GM18873 (cell line): ENCODE measurements around the gene OR2T35.

Experiments
- ATAC-seq: cut with Tn5 transposase; IDR thresholded peaks from one replicate; pipeline ENCODE4 v1.9.1; 2021; ENCODE audit warnings: mild to moderate bottlenecking, moderate library complexity, moderate number of reproducible peaks; ENCODE audit not compliant: unreplicated experiment, low FRiP score

The OR2T35 gene

DNA sequence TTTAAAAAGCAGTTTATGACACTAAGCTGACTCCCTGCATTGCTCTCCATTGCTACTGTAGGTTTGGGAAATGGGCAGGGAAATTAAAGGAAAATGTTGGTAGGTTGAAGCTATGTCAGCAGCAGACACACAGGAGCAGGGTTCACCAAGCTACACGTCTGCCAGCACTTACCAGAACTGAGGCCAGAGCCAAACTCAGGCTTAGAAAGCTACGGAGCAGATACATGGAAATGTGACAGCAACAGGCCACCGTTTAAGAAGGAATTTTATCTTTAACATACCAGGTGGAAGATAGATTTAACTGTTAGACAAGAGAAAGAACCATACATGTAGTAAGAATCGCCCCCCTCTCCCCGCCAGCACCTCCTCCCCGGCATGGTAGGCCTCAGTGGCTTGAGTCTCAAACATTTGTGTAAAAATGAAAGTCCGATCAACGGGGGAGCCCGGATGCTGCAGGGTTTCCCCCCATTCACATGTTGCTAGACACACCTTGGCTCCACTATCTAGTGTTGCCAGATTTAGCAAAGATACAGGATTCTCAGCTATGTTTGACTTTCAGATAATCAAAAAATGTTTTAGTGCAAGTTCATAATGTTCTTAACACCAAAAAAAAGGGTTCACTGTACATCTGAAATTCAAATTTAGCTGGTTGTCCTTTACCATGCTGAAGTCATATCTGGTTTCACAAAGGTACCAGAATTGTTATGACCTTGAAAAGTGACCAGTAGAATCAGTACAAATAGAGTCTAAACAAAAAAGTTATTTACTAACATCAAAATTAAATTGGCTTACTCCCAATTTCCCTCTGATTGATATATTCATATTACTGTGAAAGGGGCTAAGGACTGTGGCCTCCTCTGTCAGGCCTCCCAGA is 16.9 kb downstream of the OR2T35 start:
- ATAC-seq = peak; percentile 72

DNA sequence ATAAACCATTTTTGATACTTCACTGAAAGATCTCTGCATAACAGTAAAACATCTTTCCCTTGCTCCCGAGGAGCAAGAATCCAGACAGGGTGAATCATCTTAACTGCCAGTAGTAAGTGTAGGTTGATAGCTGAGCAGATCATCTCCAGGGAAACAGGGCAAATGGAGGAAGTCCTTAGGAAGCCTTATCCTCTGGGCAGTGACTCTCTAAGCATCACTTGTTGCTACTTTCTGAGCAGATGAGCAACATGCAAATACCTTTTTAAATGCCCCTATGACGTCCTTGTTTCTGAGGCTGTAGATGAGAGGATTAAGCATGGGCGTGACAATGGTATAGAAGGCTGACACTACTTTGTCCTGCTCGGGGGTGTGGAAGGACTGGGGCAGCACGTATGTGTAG is 19.1 kb downstream of the OR2T35 start:
- no peak for ATAC-seq

DNA sequence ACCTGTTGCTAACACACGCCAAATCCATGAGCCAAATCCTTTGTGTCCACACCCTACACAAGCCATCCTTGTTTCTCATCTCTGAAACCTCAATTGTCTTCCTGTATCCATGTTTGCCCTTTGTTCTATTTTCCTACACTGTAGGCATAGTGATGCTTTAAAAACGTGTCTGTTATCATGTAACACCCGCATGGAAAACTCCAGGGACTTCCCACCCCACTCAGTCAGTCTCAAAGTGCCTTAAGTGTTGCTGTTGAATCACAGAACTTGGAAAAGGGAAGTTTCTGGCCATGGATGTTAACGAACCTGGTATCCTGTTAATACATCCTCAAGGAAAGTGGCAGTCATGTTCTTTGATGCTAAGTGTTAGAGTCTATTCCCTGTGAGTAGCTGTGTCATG is 19.9 kb downstream of the OR2T35 start:
- ATAC-seq = no peak

DNA sequence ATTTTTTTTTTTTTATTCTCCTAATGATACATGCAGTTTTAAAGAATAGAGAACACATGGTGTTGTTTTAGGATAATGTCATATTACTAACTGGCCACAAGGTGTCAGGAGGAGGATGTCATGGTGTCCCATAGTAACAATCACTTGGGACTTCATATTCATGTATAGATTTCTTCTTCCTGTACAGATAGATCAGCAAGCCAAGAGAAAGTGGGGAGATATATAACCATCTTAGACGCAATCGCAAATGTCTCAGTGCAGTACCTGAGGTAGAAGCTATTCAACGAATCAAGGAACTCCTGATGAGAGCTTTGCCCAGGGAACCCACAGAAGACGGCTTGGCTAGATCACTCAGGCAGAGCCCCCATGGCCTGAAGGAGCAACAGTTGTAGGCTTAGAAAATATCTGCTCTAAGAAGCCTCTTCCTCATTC is 22.5 kb downstream of the OR2T35 start:
- ATAC-seq = peak; percentile 91

DNA sequence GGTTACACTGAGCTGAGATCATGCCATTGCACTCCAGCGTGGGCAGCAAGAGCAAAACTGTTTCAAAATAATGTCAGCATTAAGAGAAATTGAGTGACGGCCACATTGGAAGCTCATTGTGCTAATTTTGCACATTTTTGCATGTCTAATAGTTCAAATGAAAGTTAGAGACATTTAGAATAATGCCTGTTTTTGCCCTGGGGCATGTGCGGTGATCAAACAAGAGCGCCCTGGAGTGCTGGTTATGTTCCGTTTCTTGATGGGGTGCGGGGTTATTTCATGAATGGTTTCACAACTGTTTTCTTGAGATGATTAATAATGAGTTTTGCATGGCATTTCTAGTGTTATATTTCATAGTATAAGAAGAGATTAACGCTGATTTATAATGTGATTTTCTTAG is 23.3 kb downstream of the OR2T35 start:
- no peak for ATAC-seq

DNA sequence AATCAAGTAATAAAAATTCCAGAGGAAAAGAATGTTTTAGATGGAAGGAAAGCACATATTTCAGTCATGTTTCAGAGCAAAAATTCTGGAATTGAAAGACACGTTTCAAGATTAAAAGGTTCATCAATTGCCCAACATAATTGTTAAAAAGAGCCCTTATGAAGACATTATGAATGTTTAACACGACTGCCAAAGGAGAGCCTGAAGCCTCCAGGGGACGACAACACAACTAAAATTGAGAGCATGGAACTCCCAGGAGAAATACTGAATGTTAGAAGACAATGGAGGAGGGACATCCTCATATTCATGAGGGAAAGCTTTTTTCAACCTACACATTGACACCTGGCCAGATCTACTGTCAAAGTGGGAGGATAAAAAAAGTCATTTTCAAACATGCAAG is 26.2 kb downstream of the OR2T35 start:
- no peak for ATAC-seq

DNA sequence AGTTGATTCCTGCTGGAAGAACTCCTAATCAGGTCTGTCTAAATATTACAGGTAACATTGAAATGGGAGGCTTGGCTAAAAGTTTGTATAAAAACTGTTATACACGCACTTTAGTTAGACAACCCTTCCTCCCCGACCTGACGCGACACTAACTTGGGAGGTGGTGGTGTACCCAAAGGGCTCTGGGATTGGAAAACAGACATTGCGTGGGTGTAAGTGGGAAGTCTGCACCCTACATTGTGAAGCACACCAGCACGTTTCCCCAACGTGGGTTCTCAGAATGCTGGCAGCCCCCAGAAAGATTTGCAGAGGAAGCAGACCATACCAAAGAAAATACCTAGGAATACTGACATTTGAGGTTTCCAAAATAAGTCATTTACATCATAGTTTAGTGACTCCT is 27.0 kb downstream of the OR2T35 start:
- no peak for ATAC-seq

DNA sequence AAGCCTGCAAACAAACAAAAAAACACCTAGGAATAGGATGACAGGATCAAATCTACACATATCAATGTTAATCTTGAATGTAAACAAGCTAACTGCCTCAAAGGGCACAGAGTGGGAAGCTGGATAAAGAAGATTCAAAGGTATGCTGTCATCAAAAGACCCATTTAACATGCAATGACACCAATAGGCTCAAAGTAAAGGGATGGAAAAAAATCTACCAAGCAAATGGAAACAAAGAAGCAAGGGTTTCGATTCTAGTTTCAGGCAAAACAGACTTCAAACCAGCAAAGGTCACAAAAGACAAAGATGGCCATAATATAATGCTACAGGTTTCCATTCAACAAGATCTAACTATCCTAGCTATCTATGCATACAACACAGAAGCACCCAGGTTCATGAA is 31.3 kb downstream of the OR2T35 start:
- no peak for ATAC-seq

DNA sequence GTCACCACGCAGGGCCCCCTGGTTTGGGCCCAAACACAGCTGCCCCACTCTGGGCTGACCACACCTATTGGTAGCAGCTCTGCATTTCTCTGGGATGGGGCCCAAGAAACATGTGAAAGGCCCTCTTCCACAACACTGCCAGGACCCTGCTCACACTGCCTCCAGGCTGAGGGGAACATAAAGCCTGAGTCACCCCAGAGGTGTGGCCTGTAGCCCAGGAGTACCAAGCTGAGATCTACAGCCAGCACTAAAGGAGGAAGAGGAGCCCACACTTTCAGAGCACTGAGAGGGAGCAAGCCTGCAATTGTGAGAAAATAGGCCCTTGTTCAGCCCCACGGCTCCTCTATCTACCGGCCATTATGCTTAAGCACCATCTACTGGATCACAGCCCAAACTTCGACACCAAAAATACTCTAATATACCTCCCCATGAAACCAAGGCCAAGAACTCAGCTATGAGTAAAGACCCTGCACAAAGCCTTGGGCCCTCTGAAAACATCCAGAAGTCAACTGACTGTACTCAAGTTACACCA is 33.1 kb downstream of the OR2T35 start:
- ATAC-seq = no peak

DNA sequence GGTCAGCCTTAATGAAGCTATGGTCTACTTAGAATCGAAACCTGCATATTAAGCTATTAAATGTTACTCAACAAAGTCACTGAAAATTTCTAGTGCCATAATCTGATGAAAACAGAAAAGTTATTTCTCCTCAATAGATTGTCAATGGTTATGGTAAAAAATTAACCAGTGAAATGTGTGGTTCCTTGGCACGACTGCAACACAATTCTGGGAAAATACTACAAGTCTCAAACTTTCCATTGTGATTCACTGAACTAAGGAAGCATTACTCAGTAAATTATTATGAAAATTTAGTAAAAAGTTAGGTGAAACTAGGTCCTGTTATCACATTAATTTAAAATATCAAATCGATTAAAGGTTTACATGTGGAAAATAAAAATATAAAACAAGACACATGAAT is 34.8 kb downstream of the OR2T35 start:
- no peak for ATAC-seq

DNA sequence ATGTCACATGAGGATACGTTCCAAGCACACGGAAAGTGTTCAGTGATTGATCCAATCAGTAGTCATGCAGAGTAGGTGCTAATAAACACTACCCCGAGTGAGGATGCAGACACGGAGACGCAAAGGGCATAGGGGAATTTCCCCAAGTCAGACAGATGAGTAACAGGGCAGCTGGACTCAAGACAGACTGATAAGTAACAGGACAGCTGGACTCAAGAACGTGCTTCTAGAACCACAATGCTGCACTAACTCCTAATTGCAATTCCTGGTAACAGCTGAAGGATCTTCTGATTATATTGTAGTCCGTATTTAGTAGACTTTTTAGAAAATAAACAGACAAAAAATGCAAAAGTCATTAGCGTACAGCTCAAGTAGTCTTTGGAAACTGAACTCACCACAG is 45.7 kb downstream of the OR2T35 start:
- no peak for ATAC-seq

DNA sequence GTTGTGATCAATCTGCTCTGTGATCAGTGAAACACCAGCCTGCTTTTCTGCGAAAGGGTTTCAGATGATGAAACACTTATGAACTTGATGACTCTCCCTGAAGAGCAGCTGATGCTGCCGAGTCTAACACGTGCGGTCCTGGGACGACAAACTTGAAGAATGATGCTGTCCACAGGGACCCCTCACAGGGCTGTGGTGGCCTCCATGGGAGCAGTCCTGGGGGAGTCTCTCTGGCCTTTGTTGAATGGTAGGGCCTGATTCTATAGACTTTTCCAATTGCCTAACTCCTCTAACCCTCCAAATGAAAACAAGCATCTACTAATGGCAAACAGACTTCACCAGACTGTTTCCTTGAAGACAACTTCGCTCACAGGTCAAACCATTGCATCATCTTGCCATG is 47.5 kb downstream of the OR2T35 start, which contains the start of gene OR2T10:
OR2T10 (minus strand) TSS at position 112 of the 400 bp plus-strand sequence. CDS start 3,932 bp downstream, outside the sequence.
- ATAC-seq = no peak

DNA sequence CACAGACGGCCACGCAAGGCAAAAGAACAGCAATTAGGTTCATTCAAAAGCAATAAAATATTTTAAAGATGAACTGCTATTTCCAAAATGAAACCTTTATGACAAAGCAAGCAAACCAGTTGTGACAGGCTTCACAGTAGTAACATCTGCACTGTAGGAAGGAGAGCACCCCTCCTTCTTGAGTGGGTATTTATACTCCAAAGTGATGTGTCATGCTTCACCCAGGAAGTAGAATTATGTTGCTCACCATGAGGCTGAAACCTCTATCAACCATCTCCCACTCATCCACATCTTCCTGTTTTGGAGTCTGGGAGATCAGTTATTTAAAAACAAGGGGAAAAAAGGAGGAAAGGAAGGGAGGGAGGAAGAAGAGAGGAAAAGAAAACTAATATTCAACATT is 48.5 kb downstream of the OR2T35 start:
- ATAC-seq = no peak

DNA sequence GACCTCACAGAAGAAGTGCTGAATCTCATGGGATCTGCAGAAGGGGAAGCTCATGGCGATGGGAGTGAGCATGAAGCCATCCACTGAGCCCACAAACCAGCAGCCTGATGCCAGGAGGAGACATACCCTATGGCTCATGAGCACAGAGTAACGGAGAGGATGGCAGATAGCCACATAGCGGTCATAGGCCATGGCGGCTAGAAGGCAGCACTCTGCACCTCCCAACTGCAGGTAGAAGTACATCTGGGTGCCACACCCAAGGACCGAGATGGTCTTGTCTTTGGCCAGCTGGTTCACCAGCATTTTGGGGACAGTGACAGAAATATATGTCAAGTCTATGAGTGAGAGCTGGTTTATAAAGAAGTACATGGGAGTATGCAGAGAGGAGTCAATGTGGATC is 51.9 kb downstream of the OR2T35 start:
- ATAC-seq = no peak

DNA sequence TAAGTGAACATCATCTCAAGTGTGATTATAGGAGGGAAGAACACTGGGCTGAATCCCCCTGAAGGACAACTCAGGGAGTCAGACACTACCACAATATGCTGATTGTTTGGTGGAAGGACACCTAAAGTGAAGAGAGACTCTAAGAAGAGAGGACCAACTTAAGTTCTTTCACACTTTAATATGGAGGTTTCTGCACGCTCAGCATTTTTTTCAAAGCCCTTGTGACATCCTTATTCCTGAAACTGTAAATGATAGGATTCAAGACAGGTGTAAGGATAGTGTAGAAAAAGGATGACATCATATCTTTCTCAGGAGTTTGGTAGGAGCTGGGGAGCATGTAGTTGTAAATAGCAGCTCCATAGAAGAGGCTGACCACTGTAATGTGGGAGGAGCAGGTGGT is 52.4 kb downstream of the OR2T35 start:
- ATAC-seq = no peak

DNA sequence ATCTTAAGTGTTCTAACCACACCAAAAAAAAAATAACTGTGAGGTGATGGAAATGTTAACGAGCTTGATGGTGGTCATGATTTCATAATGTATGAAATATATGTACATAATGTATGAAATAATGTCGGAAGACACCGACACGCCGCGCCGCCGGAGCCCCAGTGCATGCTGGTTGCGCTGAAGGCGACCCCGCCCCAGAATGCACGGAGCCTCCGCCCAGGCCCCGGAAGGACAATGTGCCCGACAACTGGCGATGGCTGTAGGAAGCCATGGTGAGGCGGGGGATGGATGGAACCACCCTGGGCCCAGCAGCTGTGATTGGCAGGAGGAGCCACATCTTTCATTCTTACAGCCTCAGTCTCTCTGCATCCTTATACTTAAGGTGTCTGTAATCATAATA is 55.0 kb downstream of the OR2T35 start:
- no peak for ATAC-seq

DNA sequence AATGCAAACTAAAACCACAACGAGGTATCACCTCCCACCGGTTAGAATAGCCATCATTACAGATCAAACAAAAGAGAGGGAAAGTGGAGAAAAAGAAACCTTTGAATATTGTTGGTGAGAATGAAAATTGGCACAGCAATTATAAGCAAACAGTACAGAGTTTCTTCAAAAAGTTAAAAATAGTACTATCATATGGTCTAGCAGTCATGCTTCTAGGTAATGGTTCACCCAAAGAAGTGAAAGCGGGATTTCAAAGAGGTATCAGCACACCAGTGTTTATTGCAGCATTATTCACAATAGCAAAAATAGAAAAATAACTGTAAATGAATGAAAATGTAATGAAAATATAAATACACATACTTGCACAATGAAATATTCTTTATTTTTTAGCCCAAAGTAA is 55.7 kb downstream of the OR2T35 start:
- ATAC-seq = no peak
